K562 (cell line): Measurements from ENCODE around the gene BNIP3.

ENCODE experiments used
- GATAD2A ChIP-seq: fragments of 450-650 bp; IDR thresholded peaks from 2 replicates; pipeline ENCODE4 v1.6.1; 2017
- U2AF2 ChIP-seq: fragments of 200-400 bp; formaldehyde crosslinking; optimal IDR thresholded peaks from 2 replicates; pipeline ENCODE3; 2017; ENCODE audit warnings: low read depth, mild to moderate bottlenecking, low read length
- ZBTB7A ChIP-seq: IDR thresholded peaks from 2 replicates; pipeline ENCODE4 v1.6.1; 2011; ENCODE audit warnings: low read depth, mild to moderate bottlenecking, low read length, moderate library complexity, borderline replicate concordance; ENCODE audit not compliant: control insufficient read depth
- TF ChIP-seq, protein P1 (sequence below): IDR thresholded peaks from 2 replicates; pipeline ENCODE4 v1.6.1; 2016; ENCODE audit warnings: missing genetic modification characterization, missing compliant biosample characterization
- TF ChIP-seq, protein P2 (sequence below): fragments of 250-450 bp; sonication (Bioruptor Pico); IDR thresholded peaks from 2 replicates; pipeline ENCODE4 v1.5.0; 2021
- TF ChIP-seq, protein P3 (sequence below), 3 experiments: IDR thresholded peaks in 2 of 3; conservative IDR thresholded peaks in 1 of 3; 2 replicates each; pipeline ENCODE4 v1.5.1; 2011 to 2012; ENCODE audit warnings: low read length in 3 of 3, mild to moderate bottlenecking in 3 of 3, control low read depth in 2 of 3, improper control_type of control experiment in 1 of 3, inconsistent platforms in 1 of 3, low read depth in 1 of 3, mixed read lengths in 1 of 3, moderate library complexity in 1 of 3; ENCODE audit not compliant: insufficient read depth in 2 of 3

DNA sequence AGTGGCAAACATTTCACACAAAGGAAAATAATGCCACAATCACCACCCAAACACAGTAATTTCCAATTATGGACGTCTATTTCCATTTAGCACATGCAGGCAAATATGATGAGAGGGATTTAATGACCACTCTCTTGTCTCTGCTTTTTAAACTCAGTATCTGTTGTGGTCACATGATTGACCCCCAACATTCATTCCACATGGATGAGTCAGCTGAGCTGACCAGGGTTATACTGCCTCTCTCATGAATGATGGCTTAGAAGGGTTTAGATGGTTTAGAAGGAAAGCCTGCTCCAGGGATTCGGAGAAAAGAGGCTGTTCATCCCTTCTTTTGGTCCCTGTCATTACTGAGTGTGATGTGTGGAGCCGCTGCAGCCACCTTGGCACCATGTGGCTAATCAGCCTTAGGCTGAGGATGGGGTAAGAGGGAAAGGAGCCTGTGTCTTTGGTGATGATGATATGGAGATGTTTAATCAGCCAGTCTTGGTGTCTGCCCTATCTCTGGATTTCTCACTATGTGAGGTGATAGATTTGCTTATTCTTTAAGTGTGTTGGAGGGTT lies 45.8 kb upstream of the BNIP3 start:
- TF ChIP-seq U2AF2 (no peak), GATAD2A (no peak), ZBTB7A (no peak)
- TF ChIP-seq, protein P1, sequence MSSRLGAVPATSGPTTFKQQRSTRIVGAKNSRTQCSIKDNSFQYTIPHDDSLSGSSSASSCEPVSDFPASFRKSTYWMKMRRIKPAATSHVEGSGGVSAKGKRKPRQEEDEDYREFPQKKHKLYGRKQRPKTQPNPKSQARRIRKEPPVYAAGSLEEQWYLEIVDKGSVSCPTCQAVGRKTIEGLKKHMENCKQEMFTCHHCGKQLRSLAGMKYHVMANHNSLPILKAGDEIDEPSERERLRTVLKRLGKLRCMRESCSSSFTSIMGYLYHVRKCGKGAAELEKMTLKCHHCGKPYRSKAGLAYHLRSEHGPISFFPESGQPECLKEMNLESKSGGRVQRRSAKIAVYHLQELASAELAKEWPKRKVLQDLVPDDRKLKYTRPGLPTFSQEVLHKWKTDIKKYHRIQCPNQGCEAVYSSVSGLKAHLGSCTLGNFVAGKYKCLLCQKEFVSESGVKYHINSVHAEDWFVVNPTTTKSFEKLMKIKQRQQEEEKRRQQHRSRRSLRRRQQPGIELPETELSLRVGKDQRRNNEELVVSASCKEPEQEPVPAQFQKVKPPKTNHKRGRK = no peak
- TF ChIP-seq, protein P2, sequence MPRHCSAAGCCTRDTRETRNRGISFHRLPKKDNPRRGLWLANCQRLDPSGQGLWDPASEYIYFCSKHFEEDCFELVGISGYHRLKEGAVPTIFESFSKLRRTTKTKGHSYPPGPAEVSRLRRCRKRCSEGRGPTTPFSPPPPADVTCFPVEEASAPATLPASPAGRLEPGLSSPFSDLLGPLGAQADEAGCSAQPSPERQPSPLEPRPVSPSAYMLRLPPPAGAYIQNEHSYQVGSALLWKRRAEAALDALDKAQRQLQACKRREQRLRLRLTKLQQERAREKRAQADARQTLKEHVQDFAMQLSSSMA (CRISPR knock-in tag) = no peak
- TF ChIP-seq, protein P3, sequence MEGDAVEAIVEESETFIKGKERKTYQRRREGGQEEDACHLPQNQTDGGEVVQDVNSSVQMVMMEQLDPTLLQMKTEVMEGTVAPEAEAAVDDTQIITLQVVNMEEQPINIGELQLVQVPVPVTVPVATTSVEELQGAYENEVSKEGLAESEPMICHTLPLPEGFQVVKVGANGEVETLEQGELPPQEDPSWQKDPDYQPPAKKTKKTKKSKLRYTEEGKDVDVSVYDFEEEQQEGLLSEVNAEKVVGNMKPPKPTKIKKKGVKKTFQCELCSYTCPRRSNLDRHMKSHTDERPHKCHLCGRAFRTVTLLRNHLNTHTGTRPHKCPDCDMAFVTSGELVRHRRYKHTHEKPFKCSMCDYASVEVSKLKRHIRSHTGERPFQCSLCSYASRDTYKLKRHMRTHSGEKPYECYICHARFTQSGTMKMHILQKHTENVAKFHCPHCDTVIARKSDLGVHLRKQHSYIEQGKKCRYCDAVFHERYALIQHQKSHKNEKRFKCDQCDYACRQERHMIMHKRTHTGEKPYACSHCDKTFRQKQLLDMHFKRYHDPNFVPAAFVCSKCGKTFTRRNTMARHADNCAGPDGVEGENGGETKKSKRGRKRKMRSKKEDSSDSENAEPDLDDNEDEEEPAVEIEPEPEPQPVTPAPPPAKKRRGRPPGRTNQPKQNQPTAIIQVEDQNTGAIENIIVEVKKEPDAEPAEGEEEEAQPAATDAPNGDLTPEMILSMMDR (IDR thresholded peaks at IDR 0.05 in 2 of 3, conservative IDR thresholded peaks at IDR 0.05 in 1 of 3; ENCODE audit: insufficient read depth in 2 of 3, low read depth in 1 of 3, low read length in 3 of 3) = no peak
